LNCAP (cell line): ENCODE results near the gene SULT1A1.

Source experiments
- TF ChIP-seq, protein P1 (sequence below): fragments of 450-650 bp; IDR thresholded peaks from 2 replicates; pipeline ENCODE4 v1.5.1; 2017; ENCODE audit warnings: mild to moderate bottlenecking

Gene SULT1A1

DNA sequence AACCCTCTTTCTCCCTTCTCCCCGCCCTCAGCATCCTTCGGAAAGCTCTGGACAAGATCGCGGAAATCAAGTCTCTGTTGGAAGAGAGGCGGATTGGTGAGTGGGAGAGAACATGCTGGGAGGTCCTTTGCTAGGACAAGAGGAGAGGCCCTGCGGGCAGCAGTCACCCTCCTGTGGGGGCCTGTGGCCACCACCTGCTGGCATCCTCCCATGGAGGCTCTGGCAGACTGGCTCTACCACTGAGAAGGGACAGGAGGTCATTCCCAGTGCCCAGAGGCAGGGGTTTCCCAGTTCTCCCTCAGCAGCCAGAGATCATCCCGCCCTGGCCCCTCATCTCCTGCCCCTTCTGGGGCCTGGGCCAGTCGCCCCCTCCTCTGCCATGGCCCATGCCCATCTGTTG, 20.8 kb downstream of the SULT1A1 start:
- TF ChIP-seq, protein P1, sequence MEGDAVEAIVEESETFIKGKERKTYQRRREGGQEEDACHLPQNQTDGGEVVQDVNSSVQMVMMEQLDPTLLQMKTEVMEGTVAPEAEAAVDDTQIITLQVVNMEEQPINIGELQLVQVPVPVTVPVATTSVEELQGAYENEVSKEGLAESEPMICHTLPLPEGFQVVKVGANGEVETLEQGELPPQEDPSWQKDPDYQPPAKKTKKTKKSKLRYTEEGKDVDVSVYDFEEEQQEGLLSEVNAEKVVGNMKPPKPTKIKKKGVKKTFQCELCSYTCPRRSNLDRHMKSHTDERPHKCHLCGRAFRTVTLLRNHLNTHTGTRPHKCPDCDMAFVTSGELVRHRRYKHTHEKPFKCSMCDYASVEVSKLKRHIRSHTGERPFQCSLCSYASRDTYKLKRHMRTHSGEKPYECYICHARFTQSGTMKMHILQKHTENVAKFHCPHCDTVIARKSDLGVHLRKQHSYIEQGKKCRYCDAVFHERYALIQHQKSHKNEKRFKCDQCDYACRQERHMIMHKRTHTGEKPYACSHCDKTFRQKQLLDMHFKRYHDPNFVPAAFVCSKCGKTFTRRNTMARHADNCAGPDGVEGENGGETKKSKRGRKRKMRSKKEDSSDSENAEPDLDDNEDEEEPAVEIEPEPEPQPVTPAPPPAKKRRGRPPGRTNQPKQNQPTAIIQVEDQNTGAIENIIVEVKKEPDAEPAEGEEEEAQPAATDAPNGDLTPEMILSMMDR = no peak

DNA sequence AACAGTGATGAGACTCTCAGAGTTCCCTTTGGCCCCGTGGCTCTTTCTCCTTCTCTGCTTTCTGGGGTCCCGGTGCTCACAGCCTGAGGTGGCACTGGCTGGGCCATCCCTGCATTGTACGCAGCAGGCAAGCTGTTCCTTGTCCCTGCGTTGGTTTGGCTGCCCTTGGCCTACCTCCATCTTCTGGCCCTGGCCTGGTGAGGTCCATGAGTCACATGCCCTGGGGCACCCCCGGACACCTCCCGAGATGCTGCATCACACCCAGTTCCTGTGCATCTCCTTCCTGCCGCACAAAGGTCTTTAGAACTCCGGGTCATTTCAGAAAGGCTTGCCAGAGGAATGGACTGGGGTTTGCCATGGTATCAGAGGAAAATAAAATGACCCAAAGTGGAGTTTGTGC, 22.5 kb downstream of the SULT1A1 start:
- TF ChIP-seq, protein P1 = no peak

DNA sequence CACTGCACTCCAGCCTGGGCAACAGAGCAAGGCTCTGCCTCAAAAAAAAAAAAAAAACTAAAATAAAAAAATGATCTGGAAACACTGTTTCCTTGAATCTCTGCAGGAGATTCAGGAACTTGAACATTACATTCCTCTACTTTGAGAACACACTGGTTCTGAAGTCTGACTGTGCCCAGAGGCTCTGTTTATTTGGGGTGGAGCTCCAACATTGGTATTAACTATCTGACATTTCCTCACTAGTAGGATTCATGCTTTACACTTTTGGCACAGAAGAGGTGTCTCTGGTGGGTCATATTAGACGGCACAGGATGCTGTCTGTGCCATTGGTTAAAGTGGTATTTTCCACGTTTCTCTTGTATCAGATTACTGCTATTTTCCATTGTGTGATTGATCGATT, 23.4 kb downstream of the SULT1A1 start:
- TF ChIP-seq, protein P1 = no peak

DNA sequence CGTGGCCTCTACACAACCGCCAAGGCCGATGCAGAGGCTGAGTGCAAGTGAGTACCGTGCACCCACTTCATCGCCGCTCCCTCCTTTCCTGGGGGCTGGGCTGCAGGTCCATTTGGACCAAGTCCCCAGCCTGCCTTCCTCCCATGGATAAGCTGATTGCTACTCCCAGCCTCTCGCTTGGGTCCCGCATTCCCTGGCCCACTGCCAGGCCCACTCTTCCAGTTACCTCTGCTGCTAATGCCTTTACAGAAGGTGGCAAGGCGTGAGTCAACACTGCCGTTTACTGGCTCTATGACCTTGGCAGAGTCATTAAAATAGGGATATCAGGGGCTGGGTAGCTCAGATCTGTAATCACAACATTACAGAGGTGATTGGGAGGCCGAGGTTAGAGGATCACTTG, 24.2 kb downstream of the SULT1A1 start:
- TF ChIP-seq, protein P1 = no peak

DNA sequence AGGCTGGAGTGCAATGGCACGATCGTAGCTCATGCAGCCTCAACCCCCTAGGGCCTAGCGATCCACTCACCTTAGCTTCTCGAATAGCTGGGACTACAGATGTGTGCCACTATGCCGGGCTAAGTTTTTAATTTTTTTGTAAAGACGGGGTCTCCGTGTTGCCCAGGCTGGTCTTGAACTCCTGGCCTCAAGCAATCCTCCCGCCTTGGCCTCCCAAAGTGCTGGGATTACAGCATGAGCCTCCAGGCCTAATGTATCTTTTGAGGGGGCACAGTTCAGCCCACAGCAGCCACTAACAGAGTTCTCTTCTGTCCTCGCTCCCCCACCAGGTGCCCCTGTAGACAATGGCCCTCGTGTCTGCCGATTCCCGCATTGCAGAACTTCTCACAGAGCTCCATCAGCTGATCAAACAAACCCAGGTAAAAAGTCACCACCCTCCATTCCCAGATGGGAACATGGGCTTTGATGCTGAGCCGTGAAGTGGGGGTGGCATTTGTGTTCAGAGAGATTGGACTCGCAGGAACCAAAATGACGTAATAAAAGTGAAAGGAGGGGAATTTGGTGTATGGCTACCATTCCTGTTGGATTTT, 29.0 kb downstream of the SULT1A1 start:
- TF ChIP-seq, protein P1 = no peak

DNA sequence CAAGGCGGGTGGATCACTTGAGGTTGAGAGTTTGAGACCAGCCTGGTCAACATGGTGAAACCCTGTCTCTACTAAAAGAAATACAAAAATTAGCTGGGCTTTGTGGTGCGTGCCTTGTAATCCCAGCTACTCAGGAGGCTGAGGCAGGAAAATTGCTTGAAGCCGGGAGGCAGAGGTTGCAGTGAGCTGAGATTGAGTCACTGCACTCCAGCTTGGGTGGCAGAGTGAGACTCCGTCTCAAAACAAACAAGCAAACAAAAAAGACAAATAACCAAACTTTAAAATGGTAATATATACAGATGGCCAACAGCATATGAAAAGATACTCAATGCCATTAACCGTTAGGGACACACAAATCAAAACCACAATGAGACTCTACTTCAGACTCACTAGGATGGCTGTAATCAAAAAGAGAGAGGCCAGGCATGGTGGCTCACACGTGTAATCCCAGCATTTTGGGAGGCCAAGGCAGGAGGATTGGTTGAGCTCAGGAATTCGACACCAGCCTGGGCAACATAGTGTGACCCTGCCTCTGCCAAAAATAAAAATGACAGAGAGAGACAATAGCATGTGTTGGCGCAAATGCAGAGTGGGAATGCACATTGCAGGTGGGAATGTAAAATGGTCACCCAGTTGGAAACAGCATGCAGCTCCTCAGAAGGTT, 34.3 kb downstream of the SULT1A1 start:
- TF ChIP-seq, protein P1 = no peak

DNA sequence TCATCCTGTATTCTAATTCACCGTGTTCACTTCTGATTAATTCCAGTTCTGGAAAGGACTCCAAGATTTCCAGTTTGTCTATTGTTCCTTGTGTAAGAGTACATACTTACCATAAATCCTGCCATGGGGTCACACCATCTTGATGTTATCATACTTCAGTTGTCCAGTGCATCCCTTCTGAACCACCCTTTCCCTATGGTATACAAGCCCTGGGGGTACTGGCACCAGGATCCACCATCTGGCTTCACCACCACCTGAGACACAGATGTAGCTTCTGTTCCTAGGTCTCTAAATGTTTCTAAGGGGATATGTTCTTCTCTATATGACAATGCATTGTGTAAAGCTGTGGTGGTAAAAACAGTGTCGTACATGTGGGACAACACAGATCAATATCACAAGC, 34.9 kb downstream of the SULT1A1 start:
- TF ChIP-seq, protein P1 = no peak
